Measurements from ENCODE around the gene HCN3. TPM values are rescaled to one million over a fixed set of nuclear protein-coding genes. Genes with fewer than 3 reads are reported as not detected.
A peak's percentile ranks its signal among the peaks of the same experiment; 100 is the strongest.

The HCN3 gene
- total RNA-seq, 4 donors from 2014 or later: 7.4 to 25.5 (median 19.5) TPM

- no peaks in the 10 kb centered on the region for H3K9me3 ChIP-seq
- H3K4me3 ChIP-seq: no peak overlapping the region
- TF ChIP-seq CTCF (IDR thresholded peaks at IDR 0.05) (no peak), POLR2A (IDR thresholded peaks at IDR 0.05) (no peak)
- H3K36me3 ChIP-seq: peaks cover 0 to 88% (median 4%) of the 10 kb centered on the region in 3 donors
- no peaks in the 10 kb centered on the region for H3K27me3 ChIP-seq
- no peak overlapping the region for H3K27ac ChIP-seq
- no peak for DNase-seq
- H3K4me1 ChIP-seq: peaks cover 0 to 17% (median 3%) of the 10 kb centered on the region in 4 donors
These were observed 9.9 kb upstream of the HCN3 start for GRCh38 chr1:155267373-155267772.

GRCh38 chr1:155268630-155269029, 8.6 kb upstream of the HCN3 start:
- DNase-seq: no peak
- Histone ChIP-seq H3K27ac (no peak overlapping the region), H3K4me3 (no peak overlapping the region), H3K36me3 (peaks cover 0 to 80% (median 4%) of the 10 kb centered on the region in 3 donors), H3K4me1 (peaks cover 0 to 16% (median 6%) of the 10 kb centered on the region in 4 donors), H3K9me3 (no peaks in the 10 kb centered on the region), H3K27me3 (no peaks in the 10 kb centered on the region)
- TF ChIP-seq POLR2A (IDR thresholded peaks at IDR 0.05) (no peak), CTCF (IDR thresholded peaks at IDR 0.05) (no peak)

GRCh38 chr1:155269381-155269780, 7.9 kb upstream of the HCN3 start:
- TF ChIP-seq POLR2A (IDR thresholded peaks at IDR 0.05) (no peak), CTCF (IDR thresholded peaks at IDR 0.05) (no peak)
- Histone ChIP-seq H3K27me3 (no peaks in the 10 kb centered on the region), H3K27ac (no peak overlapping the region), H3K4me1 (peaks cover 0 to 19% (median 6%) of the 10 kb centered on the region in 4 donors), H3K36me3 (peaks cover 0 to 72% (median 4%) of the 10 kb centered on the region in 3 donors), H3K9me3 (no peaks in the 10 kb centered on the region), H3K4me3 (no peak overlapping the region)
- DNase-seq: no peak

- Histone ChIP-seq H3K9me3 (no peaks in the 10 kb centered on the region), H3K36me3 (peaks cover 0 to 39% (median 4%) of the 10 kb centered on the region in 3 donors), H3K4me3 (peak overlapping the region; percentile 68 to 96 (median 74)), H3K27ac (peak overlapping the region; percentile 95 to 99 (median 97)), H3K4me1 (peaks cover 0 to 24% (median 6%) of the 10 kb centered on the region in 4 donors), H3K27me3 (no peaks in the 10 kb centered on the region)
- TF ChIP-seq POLR2A (IDR thresholded peaks at IDR 0.05) (no peak), CTCF (IDR thresholded peaks at IDR 0.05) (no peak)
- DNase-seq: no peak
These were observed 4.6 kb upstream of the HCN3 start for GRCh38 chr1:155272466-155273342.

- Histone ChIP-seq H3K36me3 (peaks cover 0 to 30% (median 4%) of the 10 kb centered on the region in 3 donors), H3K4me3 (peak within 1 kb of the TSS; percentile 68 to 96 (median 74)), H3K27me3 (no peaks in the 10 kb centered on the region), H3K4me1 (peaks cover 0 to 33% (median 8%) of the 10 kb centered on the region in 4 donors), H3K9me3 (no peaks in the 10 kb centered on the region), H3K27ac (peak within 1 kb of the TSS; percentile 95 to 99 (median 97))
- DNase-seq: peak; percentile 94 to 98 (median 97)
- TF ChIP-seq POLR2A (IDR thresholded peaks at IDR 0.05) (peak; percentile 65 to 84), CTCF (IDR thresholded peaks at IDR 0.05) (peak in 1 of 6 experiments; percentile 6)
These were observed 3.7 kb upstream of the HCN3 start, which contains the start of gene CLK2 for GRCh38 chr1:155273343-155274245. CLK2 (minus strand) TSS chr1:155273504; CDS start chr1:155270977, 2,527 bp downstream.
